Smooth muscle cell of trachea (primary cell): ENCODE results near the gene LYZL1. TPM values are rescaled to one million over a fixed set of nuclear protein-coding genes. Genes with fewer than 3 reads are reported as not detected.

Experiments
- total RNA-seq: library from RNA; depleted of rRNA; stranded (reverse); fragments of >200 nt; gene quantifications from 2 replicates; pipeline ENCODE4 v1.2.1, GENCODE V29; 2014

The LYZL1 gene
- total RNA-seq: not detected in 2 replicates

GRCh38 chr10:29288906-29289305 lies at the start of gene LYZL1:
Gene LYZL1, plus strand, starts transcription at chr10:29289070. Its CDS starts 2,798 bp downstream, at chr10:29291868.

